Activated naive CD4-positive, alpha-beta T cell treated with anti-CD3 and anti-CD28 coated beads, Interleukin-2, amount 50 U/mL, for 24 hours (primary cell): ENCODE measurements around the gene MAGOHB.
"Not testable (repeated sequence)": the region's sequence is repeated elsewhere in the genome, so short reads cannot be mapped to it uniquely, and the experiment has no call there.

Source experiments
- H3K27ac Mint-ChIP-seq: one replicate; pipeline ENCODE4 v1.8.0; 2021; ENCODE audit warnings: mild to moderate bottlenecking, mixed read lengths
- H3K27me3 Mint-ChIP-seq: one replicate; pipeline ENCODE4 v1.8.0; 2021; ENCODE audit warnings: mixed read lengths
- H3K36me3 Mint-ChIP-seq: one replicate; pipeline ENCODE4 v1.8.0; 2021; ENCODE audit warnings: mixed read lengths
- H3K4me1 Mint-ChIP-seq: one replicate; pipeline ENCODE4 v1.8.0; 2021; ENCODE audit warnings: mixed read lengths
- H3K4me3 Mint-ChIP-seq: one replicate; pipeline ENCODE4 v1.8.0; 2021; ENCODE audit warnings: mild to moderate bottlenecking, mixed read lengths
- H3K9me3 Mint-ChIP-seq: one replicate; pipeline ENCODE4 v1.8.0; 2021; ENCODE audit warnings: mixed read lengths

MAGOHB gene

DNA sequence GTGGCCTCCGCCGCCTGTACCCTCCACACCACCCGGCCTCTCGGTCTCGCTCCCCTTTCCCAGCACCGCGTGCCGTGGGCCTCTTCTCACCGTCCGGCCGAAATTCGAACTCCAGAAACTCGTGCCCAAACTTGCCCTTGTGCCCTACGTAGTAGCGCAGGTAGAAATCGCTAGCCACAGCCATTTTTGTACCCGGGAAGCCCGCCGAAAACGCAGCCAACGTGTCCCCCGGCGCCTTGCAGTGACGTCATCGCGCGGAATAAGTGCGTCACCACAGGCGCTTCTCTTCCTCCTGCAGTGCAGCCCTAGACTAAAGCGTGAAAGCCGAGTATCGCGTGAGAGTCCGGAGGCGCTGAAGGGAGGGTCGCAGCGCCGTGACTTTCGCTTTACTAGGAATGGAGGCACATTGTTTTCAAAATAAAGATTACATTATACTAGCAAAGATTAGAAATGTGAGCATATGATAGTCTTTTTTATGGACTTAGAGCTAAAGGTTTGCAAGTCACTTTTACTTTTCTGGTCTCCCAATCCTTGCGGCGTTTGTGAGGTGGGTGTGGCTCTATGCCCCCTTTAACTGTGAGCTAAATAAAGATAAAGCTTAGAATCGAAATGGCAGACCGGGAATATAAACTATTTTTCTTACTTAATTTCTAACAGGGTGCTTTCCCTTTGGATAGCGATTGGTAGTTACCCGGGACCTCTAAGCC, at the start of gene MAGOHB:
TSS of gene MAGOHB (minus strand) at position 261 of the 707 bp plus-strand sequence. CDS start at position 184, 77 bp downstream.
- peaks cover 39% of the 10 kb centered on the region for H3K4me1 Mint-ChIP-seq
- H3K27me3 Mint-ChIP-seq, result peaks cover under 1% of the 10 kb centered on the region
- peaks cover 6% of the 10 kb centered on the region for H3K36me3 Mint-ChIP-seq
- H3K4me3 Mint-ChIP-seq, result peak within 1 kb of the TSS; percentile 99
- peak within 1 kb of the TSS; percentile 100 for H3K27ac Mint-ChIP-seq
- H3K9me3 Mint-ChIP-seq, result no peaks in the 10 kb centered on the region

DNA sequence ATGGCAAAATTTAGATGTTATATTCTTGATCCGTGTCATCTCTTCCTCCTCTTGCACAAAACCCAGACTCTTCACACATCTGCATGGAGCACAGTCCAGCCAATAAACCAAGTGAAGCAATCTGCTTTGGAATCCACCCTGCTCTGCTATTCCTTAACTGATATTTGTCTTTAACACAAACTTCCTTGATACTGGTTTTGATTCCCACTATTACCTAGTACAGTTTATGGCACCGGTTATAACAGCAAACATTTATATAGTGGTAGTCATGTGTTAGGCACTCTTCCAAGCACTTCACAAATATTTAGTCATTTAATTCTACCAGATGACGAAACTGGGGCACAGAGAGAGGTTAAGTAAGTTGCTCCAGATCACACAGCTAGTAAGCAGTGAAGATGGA, 47.9 kb upstream of the MAGOHB start:
- H3K4me1 Mint-ChIP-seq, result no peaks in the 10 kb centered on the region
- no peaks in the 10 kb centered on the region for H3K9me3 Mint-ChIP-seq
- H3K27me3 Mint-ChIP-seq, result peaks cover 21% of the 10 kb centered on the region
- H3K36me3 Mint-ChIP-seq, result no peaks in the 10 kb centered on the region
- no peak overlapping the region for H3K4me3 Mint-ChIP-seq
- H3K27ac Mint-ChIP-seq, result no peak overlapping the region

DNA sequence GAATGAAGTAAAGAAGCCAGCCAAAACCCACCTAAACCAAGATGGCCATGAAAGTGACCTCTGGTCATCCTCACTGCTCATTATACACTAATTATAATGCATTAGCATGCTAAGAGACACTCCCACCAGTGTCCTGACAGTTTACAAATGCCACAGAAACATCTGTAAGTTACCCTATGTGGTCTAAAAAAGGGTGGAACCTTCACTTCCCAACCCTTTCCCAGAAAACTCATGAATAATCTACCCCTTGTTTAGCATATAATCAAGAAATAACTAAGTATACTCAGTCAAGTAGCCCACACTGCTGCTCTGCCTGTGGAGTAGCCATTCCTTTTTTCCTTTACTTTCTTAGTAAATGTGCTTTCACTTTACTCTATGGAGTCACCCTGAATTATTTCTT, 40.6 kb upstream of the MAGOHB start:
- H3K4me3 Mint-ChIP-seq, result no peak overlapping the region
- H3K4me1 Mint-ChIP-seq, result no peaks in the 10 kb centered on the region
- peaks cover 13% of the 10 kb centered on the region for H3K27me3 Mint-ChIP-seq
- H3K9me3 Mint-ChIP-seq, result no peaks in the 10 kb centered on the region
- H3K36me3 Mint-ChIP-seq, result no peaks in the 10 kb centered on the region
- H3K27ac Mint-ChIP-seq, result no peak overlapping the region

DNA sequence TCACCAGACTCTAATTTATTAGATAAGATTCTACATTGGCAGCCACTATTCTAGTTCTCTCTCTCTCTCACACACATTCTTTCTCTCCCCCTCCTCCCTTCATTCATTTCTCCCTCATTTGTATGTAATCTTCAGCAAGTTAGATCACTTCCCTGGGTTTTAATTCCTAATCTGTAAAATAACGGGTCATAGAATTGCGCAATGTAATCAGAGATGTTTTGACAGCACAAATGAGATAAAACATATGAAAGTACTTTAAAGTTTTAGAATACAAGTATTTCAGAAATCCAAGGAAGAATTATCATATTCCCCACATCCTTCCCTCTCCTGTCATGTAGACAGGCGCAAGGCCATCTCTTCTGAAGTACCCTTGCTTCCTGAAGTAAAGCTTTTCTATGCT, 38.8 kb upstream of the MAGOHB start:
- Mint-ChIP-seq H3K36me3 (peaks cover 5% of the 10 kb centered on the region), H3K27me3 (peaks cover 16% of the 10 kb centered on the region), H3K4me1 (no peaks in the 10 kb centered on the region), H3K9me3 (peaks cover 9% of the 10 kb centered on the region), H3K4me3 (no peak overlapping the region), H3K27ac (no peak overlapping the region)

DNA sequence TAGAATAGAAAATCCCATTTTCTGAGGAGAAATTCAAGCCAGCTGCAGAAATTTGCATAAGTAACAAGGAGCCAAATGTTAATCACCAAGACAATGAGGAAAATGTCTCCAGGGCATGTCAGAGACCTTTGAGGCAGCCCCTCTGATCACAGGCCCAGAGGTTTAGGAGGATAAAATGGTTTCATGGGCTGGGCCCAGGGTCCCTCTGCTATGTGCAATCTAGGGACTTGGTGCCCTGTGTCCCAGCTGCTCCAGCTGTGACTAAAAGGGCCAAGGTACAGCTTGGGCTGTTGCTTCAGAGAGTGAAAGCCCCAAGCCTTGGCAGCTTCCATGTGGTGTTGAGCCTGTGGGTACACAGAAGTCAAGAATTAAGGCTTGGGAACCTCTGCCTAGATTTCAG, 33.2 kb upstream of the MAGOHB start:
- H3K27me3 Mint-ChIP-seq, H3K4me1 Mint-ChIP-seq, H3K4me3 Mint-ChIP-seq, H3K27ac Mint-ChIP-seq: not testable (repeated sequence)
- peaks cover 39% of the 10 kb centered on the region for H3K9me3 Mint-ChIP-seq
- H3K36me3 Mint-ChIP-seq, result peaks cover 22% of the 10 kb centered on the region

DNA sequence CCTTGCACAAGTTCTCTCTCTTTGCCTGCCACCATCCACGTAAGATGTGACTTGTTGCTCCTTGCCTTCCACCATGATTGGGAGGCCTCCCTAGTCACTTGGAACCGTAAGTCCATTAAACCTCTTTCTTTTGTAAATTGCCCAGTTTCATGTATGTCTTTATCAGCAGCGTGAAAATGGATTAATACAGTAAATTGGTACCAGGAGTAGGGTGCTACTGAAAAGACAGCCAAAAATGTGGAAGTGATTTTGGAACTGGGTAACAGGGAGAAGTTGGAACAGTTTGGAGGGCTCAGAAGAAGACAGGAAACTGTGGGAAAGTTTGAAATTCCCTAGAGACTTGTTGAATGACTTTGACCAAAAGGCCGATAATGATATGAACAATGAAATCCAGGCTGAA, 32.5 kb upstream of the MAGOHB start:
- H3K27ac Mint-ChIP-seq, result no peak overlapping the region
- peaks cover 22% of the 10 kb centered on the region for H3K36me3 Mint-ChIP-seq
- H3K9me3 Mint-ChIP-seq, result peaks cover 39% of the 10 kb centered on the region
- H3K4me1 Mint-ChIP-seq, result no peaks in the 10 kb centered on the region
- H3K4me3 Mint-ChIP-seq, result no peak overlapping the region
- H3K27me3 Mint-ChIP-seq, result peaks cover 8% of the 10 kb centered on the region

DNA sequence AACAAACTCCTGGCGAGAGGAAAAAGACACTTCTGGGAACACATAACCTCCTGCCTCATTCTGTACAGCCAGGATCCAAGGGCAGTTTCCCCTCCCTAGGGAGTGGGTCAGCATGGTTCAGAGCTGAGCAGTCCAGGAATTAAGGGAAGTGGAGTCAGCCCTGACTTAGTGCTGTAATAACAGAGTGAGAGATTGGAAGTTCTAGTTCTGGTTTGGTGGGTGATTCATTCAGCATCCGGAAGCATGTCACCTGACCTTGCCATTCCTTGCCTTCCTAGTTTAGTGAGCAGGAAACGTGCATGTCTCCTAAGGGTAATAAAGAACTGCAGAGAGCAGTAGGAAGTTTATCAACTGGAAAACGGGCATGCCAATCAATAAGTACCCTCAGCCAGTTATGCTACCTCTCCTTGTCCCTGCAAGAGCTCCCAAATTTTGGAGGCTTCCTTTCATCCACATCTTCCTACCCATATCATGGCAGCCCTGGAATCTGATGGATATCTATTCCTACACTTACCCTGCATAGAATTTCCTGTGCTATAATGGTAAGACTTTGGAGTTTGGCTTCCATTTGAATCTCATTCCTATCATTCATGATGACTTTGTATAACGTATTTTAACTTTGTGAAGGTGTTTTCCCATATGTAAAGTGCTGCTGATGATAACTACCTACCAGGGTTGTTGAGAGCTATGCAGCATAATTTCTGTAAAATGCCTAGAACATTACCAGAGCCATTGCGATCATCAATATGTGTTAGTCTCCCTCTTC, 28.5 kb upstream of the MAGOHB start:
- Mint-ChIP-seq H3K36me3 (peaks cover 17% of the 10 kb centered on the region), H3K9me3 (peaks cover 29% of the 10 kb centered on the region), H3K4me3 (no peak overlapping the region), H3K27ac (no peak overlapping the region), H3K27me3 (peaks cover 3% of the 10 kb centered on the region), H3K4me1 (no peaks in the 10 kb centered on the region)

DNA sequence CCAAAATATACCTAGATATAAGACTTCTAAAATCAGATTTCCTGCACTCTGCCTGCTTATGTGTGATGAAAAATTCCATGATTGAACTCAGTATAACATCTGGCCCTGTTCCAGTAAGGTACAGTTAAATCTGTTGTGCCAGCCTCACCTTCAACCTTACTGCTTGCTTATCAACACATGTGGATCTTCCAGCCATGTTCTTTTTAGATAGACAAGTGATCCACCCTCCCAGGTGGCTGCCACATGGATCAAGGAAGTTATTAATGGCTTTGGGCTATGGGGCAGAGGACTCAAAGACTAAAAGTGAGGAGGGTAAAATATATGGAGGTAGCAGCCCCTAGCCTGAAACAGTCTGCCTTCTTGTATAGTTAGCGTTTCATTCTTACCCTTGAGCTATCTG, 25.3 kb upstream of the MAGOHB start:
- Mint-ChIP-seq H3K4me3 (no peak overlapping the region), H3K27ac (no peak overlapping the region), H3K27me3 (peaks cover 1% of the 10 kb centered on the region), H3K36me3 (no peaks in the 10 kb centered on the region), H3K4me1 (no peaks in the 10 kb centered on the region), H3K9me3 (peaks cover 2% of the 10 kb centered on the region)

DNA sequence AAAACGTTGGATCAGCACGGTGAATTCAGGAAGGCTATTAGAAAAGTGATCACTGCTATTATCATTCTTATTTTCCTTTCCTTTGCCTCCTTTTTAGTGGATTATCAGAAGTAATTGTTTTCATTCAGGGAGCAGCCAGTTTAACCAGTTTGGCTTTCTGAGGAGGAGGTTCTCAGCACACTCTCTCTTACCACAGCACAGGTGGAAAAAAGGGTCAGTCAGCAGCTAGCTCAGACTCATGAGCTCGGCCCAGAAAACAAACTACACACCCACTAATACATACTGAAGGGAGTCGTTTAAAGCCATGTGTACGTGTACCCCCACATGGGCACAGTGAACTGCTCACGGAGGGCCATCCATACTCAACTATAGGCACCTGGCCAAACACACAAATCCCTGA, 23.2 kb upstream of the MAGOHB start:
- Mint-ChIP-seq H3K9me3 (no peaks in the 10 kb centered on the region), H3K4me3 (no peak overlapping the region), H3K27me3 (peaks cover 1% of the 10 kb centered on the region), H3K27ac (no peak overlapping the region), H3K4me1 (no peaks in the 10 kb centered on the region), H3K36me3 (no peaks in the 10 kb centered on the region)

DNA sequence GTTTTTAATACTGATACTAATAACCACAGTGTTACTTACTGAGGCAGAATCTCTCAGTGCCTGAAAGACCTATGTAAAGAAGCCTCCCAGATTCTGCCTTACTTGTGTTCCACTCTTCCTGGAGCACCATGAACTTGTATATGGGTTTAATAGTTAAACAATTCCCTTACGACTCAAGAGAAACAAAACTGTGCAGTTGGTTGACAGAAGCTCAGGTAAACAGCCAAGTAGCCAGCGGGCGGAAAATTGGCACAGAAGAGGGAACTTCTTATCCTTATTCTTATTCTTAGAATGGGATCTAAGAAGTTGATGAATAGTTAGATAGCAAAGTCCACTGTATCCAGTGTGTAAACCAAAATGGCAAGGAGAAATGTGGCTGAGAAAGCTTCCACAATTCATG, 22.7 kb upstream of the MAGOHB start:
- Mint-ChIP-seq H3K4me3 (no peak overlapping the region), H3K4me1 (no peaks in the 10 kb centered on the region), H3K27me3 (peaks cover 1% of the 10 kb centered on the region), H3K36me3 (no peaks in the 10 kb centered on the region), H3K27ac (no peak overlapping the region), H3K9me3 (no peaks in the 10 kb centered on the region)

DNA sequence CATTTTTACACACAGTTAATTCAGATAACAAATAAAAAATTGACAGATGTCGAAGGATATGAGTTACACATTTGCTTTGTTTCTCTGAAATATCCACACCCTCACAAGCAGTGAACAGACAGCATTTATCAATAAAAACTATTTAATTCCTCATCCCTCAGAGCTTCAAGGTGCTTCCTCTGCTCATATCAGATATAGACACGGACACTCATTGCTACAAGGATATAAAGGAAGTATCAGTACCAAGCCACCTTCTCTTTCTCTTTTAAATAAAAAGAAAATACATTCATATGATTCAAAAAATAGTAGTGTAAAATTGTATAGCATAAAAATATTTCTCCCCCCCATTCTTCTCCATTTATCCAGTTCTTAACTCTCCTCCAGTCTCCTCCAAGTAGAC, 21.9 kb upstream of the MAGOHB start:
- Mint-ChIP-seq H3K36me3 (no peaks in the 10 kb centered on the region), H3K4me3 (no peak overlapping the region), H3K9me3 (no peaks in the 10 kb centered on the region), H3K27me3 (peaks cover 1% of the 10 kb centered on the region), H3K27ac (no peak overlapping the region), H3K4me1 (no peaks in the 10 kb centered on the region)

DNA sequence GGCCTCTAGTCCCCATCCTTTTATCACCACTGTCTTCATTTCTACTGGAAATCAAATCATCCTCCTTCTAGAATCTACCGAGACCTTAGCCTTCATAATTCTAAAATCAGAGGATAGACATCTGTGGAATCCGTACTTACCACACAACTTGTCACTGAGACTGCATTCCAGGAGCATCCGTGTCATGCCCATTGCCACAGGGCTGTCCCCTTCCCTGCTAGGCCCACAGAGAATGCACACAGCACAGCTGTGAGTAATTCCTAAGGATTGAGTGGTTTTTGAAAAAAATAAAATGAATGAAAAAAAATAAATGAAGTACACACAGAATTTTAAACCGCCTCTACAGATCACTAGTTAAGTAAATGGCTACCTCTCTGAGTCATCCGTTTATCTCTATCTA, 21.0 kb upstream of the MAGOHB start:
- Mint-ChIP-seq H3K9me3 (no peaks in the 10 kb centered on the region), H3K27me3 (peaks cover 5% of the 10 kb centered on the region), H3K27ac (no peak overlapping the region), H3K4me3 (no peak overlapping the region), H3K4me1 (no peaks in the 10 kb centered on the region), H3K36me3 (no peaks in the 10 kb centered on the region)

DNA sequence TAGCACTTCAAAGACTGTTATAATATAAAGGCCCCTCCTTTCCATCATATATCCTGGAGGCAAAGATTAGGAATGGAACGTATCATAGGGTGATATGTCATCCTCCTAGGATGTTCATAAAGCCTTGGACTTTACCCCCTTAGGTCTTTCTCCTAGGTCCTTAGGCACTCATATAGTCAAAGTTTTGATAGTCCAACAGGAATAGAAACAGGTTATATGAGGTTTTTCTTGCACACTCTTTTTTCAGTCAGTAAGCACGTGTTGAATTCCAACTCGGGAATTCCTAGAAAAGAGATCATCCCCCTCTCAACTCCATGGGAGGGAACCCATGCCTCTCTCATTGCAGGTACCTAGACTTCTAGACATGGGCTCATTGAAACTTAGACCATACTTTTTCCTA, 20.1 kb upstream of the MAGOHB start:
- Mint-ChIP-seq H3K9me3 (no peaks in the 10 kb centered on the region), H3K27me3 (peaks cover 4% of the 10 kb centered on the region), H3K4me1 (no peaks in the 10 kb centered on the region), H3K27ac (no peak overlapping the region), H3K4me3 (no peak overlapping the region), H3K36me3 (no peaks in the 10 kb centered on the region)

DNA sequence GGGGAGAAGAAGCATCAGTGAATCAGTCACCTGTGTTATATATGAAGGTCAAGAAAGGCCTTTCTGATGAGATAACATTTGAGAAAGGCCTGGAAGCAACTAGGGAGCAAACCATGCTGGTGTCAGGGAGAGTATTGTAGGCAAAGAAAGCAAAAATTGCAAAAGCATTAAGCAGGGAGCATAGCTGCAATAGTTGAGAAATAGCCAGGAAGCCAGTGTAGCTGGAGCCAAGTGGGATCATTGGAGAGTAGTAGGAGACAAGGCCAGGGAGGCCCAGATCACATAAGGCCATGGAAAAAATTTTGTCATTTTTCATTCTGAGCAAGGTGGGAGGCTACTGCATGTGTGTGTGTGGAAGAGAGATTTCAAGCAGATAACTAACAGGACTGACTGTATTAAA, 18.8 kb upstream of the MAGOHB start:
- H3K27ac Mint-ChIP-seq, result no peak overlapping the region

DNA sequence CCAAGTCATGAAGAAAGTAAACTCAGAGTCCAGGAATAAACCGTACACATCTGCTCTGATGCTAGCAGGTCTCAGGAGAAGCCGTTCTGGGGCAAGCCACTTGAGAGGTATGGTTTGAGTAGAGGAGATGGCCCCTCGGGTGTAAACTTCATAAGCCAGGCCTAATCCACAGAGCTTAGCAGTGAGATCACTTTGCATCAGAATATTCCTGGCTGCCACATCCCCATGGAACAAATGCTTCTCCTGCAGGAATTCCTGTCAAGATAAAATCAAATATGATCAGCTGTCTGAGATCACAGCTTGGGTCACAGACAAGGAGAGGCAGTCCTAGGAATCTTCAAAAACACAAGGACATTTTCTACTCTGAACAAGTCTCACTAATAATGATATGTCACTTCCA, 11.2 kb upstream of the MAGOHB start:
- H3K27ac Mint-ChIP-seq, result no peak overlapping the region
- H3K4me3 Mint-ChIP-seq, result no peak overlapping the region
- H3K36me3 Mint-ChIP-seq, result no peaks in the 10 kb centered on the region
- H3K9me3 Mint-ChIP-seq, result no peaks in the 10 kb centered on the region
- no peaks in the 10 kb centered on the region for H3K4me1 Mint-ChIP-seq
- H3K27me3 Mint-ChIP-seq, result peaks cover 10% of the 10 kb centered on the region

More for the DNA sequence above, 18.8 kb upstream of the MAGOHB start:
- H3K36me3 Mint-ChIP-seq, result no peaks in the 10 kb centered on the region
- H3K27me3 Mint-ChIP-seq, result peaks cover 4% of the 10 kb centered on the region
- H3K9me3 Mint-ChIP-seq, result no peaks in the 10 kb centered on the region
- no peaks in the 10 kb centered on the region for H3K4me1 Mint-ChIP-seq
- no peak overlapping the region for H3K4me3 Mint-ChIP-seq

DNA sequence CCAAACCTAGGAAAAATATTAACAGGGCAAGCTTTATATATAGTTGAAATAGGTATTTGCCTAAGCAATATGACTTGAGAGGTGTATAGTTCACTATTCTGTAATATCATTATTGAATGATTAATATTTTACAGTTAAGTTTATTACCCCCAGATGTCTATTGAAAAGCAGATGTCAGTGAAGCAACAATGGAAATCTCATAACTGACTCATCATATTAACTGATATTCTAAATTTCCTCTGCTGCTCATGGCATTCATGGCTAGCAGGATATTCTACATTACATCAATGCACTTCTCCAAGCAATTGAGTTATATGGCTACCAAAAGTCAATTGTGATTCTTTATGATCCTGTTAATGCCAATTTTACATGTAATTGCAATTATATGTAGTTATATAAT, 9.7 kb upstream of the MAGOHB start:
- Mint-ChIP-seq H3K27ac (no peak overlapping the region), H3K36me3 (no peaks in the 10 kb centered on the region), H3K4me1 (no peaks in the 10 kb centered on the region), H3K4me3 (no peak overlapping the region), H3K27me3 (peaks cover 11% of the 10 kb centered on the region), H3K9me3 (no peaks in the 10 kb centered on the region)
